PC-9 (cell line): Measurements from ENCODE around the gene WDR5B. TPM values are rescaled to one million over a fixed set of nuclear protein-coding genes. Genes with fewer than 3 reads are reported as not detected.
A peak's percentile ranks its signal among the peaks of the same experiment; 100 is the strongest.

Experiments used
- Bru-seq: library from RNA; stranded (reverse); fragments of 400-500 nt; gene quantifications from one replicate; lab custom pipeline; 2021; lab: Mats Ljungman, UMichigan
- BruChase-seq, 2 experiments: library from RNA; stranded (reverse); fragments of 400-500 nt; gene quantifications; one replicate each; lab custom pipeline; 2021; lab: Mats Ljungman, UMichigan
- BruUV-seq: library from RNA; stranded (reverse); fragments of 400-500 nt; replicated peaks from 2 replicates; lab custom pipeline; 2021; lab: Mats Ljungman, UMichigan
- CTCF ChIA-PET: fragments of 300-600 bp; sonication (Branson Sonifier 250); formaldehyde crosslinking; loops from one replicate; lab custom pipeline; 2022; ENCODE audit warnings: antibody characterized with exemption; lab: Charles Lee
- POLR2A ChIA-PET: fragments of 300-600 bp; sonication (Branson Sonifier 250); formaldehyde crosslinking; loops from one replicate; lab custom pipeline; 2022; ENCODE audit warnings: antibody characterized with exemption; ENCODE audit not compliant: unreplicated experiment; lab: Charles Lee
- DNase-seq, 2 experiments: peaks; one replicate each; pipeline versions ENCODE4 v3.0.0 to v3.0.0-alpha.2; 2015 to 2022; ENCODE audit warnings: mixed read lengths in 1 of 2
- H2AFZ ChIP-seq: fragments of 200-600 bp; sonication (generic); 2 replicates; pipeline ENCODE4 v1.8.1; 2017; ENCODE audit warnings: antibody characterized with exemption
- H3F3A ChIP-seq: fragments of 200-600 bp; sonication (generic); 2 replicates; pipeline ENCODE4 v1.8.1; 2017; ENCODE audit warnings: antibody characterized with exemption, mild to moderate bottlenecking, low read depth; ENCODE audit not compliant: insufficient read depth
- H3K27ac ChIP-seq: fragments of 200-600 bp; sonication (generic); 2 replicates; pipeline ENCODE4 v1.6.1; 2016; ENCODE audit warnings: mixed run types
- H3K27me3 ChIP-seq: fragments of 200-600 bp; sonication (generic); 2 replicates; pipeline ENCODE4 v1.6.1; 2016; ENCODE audit warnings: low read depth, mixed run types; ENCODE audit not compliant: insufficient read depth
- H3K36me3 ChIP-seq: fragments of 200-600 bp; sonication (generic); 2 replicates; pipeline ENCODE4 v1.6.1; 2016; ENCODE audit warnings: low read depth, mixed run types
- H3K4me1 ChIP-seq: fragments of 200-600 bp; sonication (generic); replicated peaks from 2 replicates; pipeline ENCODE4 v1.6.1; 2016; ENCODE audit warnings: mixed run types; ENCODE audit not compliant: insufficient read depth
- H3K4me2 ChIP-seq: fragments of 200-600 bp; sonication (generic); 2 replicates; pipeline ENCODE4 v1.6.1; 2017; ENCODE audit warnings: mixed run types
- H3K4me3 ChIP-seq: fragments of 200-600 bp; sonication (generic); 2 replicates; pipeline ENCODE4 v1.6.1; 2016; ENCODE audit warnings: mixed run types
- H3K79me2 ChIP-seq: fragments of 200-600 bp; sonication (generic); 2 replicates; pipeline ENCODE4 v1.6.1; 2017; ENCODE audit warnings: low read depth, mixed run types
- H3K9me2 ChIP-seq: fragments of 200-600 bp; sonication (generic); 2 replicates; pipeline ENCODE4 v1.8.1; 2017; ENCODE audit warnings: mild to moderate bottlenecking; ENCODE audit not compliant: insufficient read depth
- H3K9me3 ChIP-seq: fragments of 200-600 bp; sonication (generic); 2 replicates; pipeline ENCODE4 v1.8.1; 2016; ENCODE audit warnings: low read depth; ENCODE audit not compliant: insufficient read depth
- H4K20me1 ChIP-seq: fragments of 200-600 bp; sonication (generic); 2 replicates; pipeline ENCODE4 v1.8.1; 2017; ENCODE audit not compliant: insufficient read depth
- EZH2 ChIP-seq: fragments of 200-600 bp; sonication (generic); IDR thresholded peaks from 2 replicates; pipeline ENCODE4 v1.8.0; 2017; ENCODE audit warnings: antibody characterized with exemption, low read depth
- intact Hi-C: fragments of 100-400 bp; cut with micrococcal nuclease; formaldehyde crosslinking; loops from one replicate; pipeline ENCODE4 v1.10.0; 2022; ENCODE audit not compliant: unreplicated experiment
- long read RNA-seq: library from polyadenylated mRNA; stranded (forward); transcript quantifications from one replicate; pipeline ENCODE4 v2.0.0, GENCODE V29; 2022
- total RNA-seq: library from RNA; stranded (reverse); gene quantifications from 2 replicates; pipeline ENCODE4 v1.2.3, GENCODE V29; 2021
- TF ChIP-seq, protein P1 (sequence below): fragments of 200-600 bp; sonication (generic); conservative IDR thresholded peaks from 2 replicates; pipeline ENCODE4 v1.6.1; 2017; ENCODE audit warnings: mixed run types, antibody characterized with exemption, mild to moderate bottlenecking, moderate library complexity

The WDR5B gene
- total RNA-seq (4.5 and 5.8 TPM in 2 replicates), Bru-seq, nascent RNA (percentile 76 among the genes with signal in this experiment), BruChase-seq, experiment 1, labeled RNA remaining after a 2-hour chase (percentile 83 among the genes with signal in this experiment), BruChase-seq, experiment 2, labeled RNA remaining after a 6-hour chase (percentile 57 among the genes with signal in this experiment)
- long read RNA-seq, transcript WDR5B-201 (1 exons, 3,720 nt), result major isoform, 15 of 15 reads
- long read RNA-seq, partial matches to known transcripts, result 0 of 15 reads
- long read RNA-seq, other reads (novel, unspliced or antisense), result 0 of 15 reads

DNA sequence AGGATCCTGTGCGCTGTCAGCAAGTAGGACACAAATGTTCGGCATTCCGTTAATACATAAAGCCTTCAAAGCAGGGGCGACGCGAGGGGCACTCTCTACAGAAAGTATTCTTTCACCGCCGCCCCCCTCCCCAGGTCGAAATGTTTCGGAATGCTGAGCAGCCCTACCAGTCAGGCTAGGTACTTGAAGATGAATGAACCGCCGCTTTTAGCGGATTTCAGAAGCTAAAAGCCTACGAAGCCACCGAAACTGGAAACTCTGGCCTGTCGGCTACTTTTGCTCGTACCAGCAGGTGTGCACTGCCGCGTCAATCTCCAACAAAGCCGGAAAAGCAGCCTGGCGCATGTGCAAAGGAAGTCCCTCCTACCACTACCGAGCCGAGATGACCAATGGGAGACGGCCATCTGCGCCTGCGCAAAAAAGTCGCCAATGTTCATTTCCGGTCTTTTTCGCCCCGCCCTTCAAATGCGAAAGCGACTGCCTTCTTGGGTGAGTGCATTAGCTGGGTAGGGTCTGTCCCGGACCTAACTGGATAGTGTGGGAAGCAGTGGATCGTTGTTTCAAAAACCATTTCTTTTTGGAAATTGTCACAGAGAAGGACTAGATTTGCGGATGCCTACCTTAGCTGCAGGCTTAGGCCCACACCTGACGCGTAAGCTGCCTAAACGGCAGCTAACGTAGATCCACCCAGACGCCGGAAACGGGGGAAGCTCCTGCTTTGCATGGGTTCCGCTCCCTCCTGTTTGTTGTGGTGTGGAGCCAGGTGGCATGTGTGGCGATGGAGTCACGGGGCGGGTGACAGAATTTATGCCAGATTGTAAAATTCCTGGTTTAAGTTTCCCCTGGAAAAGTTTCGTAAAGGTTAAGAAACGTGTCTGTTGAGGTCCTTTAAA, at the start of gene WDR5B:
WDR5B (minus strand) TSS at position 301 of the 893 bp plus-strand sequence. CDS start 534 bp downstream, outside the sequence.
- Histone ChIP-seq H3K36me3 (no peaks in the 10 kb centered on the region), H3K27me3 (no peaks in the 10 kb centered on the region), H3K9me2 (no peaks in the 10 kb centered on the region), H3F3A (peaks cover 26% of the 10 kb centered on the region), H2AFZ (peak within 1 kb of the TSS; percentile 85), H3K9me3 (no peaks in the 10 kb centered on the region), H3K4me2 (peak within 1 kb of the TSS; percentile 96), H3K79me2 (peaks cover 44% of the 10 kb centered on the region), H4K20me1 (no peaks in the 10 kb centered on the region), H3K27ac (peak within 1 kb of the TSS; percentile 76), H3K4me3 (peak within 1 kb of the TSS; percentile 76), H3K4me1 (peaks cover 19% of the 10 kb centered on the region)
- ChIA-PET CTCF (interaction anchor here (0.7 to 1.4 kb wide), 2 partner anchors 30 to 32 kb away, joined by 4 to 10 read pairs; partner anchors contain the start of gene FAM162A), POLR2A (interaction anchor here (0.5 to 1.2 kb wide), 14 partner anchors 10 to 931 kb away, joined by 3 to 12 read pairs (median 6); partner anchors contain the start of gene FAM162A)
- peak; percentile 92 to 99 for DNase-seq
- intact Hi-C loops, result loop anchor here (1.0 kb wide), 2 partner anchors 32 to 98 kb away; partner anchors contain the start of genes FAM162A and KPNA1
- BruUV-seq, result TSS peak; percentile 86
- TF ChIP-seq, protein P1, sequence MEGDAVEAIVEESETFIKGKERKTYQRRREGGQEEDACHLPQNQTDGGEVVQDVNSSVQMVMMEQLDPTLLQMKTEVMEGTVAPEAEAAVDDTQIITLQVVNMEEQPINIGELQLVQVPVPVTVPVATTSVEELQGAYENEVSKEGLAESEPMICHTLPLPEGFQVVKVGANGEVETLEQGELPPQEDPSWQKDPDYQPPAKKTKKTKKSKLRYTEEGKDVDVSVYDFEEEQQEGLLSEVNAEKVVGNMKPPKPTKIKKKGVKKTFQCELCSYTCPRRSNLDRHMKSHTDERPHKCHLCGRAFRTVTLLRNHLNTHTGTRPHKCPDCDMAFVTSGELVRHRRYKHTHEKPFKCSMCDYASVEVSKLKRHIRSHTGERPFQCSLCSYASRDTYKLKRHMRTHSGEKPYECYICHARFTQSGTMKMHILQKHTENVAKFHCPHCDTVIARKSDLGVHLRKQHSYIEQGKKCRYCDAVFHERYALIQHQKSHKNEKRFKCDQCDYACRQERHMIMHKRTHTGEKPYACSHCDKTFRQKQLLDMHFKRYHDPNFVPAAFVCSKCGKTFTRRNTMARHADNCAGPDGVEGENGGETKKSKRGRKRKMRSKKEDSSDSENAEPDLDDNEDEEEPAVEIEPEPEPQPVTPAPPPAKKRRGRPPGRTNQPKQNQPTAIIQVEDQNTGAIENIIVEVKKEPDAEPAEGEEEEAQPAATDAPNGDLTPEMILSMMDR, result peak; percentile 23; the same call in 1 of the 2 replicates
- TF ChIP-seq EZH2, result no peak

DNA sequence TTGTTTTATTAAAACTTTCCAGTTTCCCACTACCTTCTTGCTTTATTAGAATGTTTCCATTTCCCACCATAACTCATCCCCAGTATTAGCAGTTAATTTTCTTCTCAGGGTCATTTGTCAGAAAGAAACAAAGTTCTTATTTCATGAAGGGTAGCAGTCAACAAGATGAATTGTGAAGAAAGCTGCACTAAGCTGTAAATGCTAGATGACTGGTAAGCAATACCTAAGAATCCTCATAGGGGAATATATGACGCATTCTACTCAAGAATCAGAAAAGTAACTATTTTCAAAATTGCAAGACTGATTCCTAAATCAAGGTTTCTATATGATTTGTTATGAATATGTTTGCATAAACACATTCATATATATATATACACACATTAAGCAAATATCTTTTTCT, 48.8 kb upstream of the WDR5B start:
- CTCF ChIA-PET, result interaction anchor here (0.6 kb wide), 1 partner anchor 28 kb away, joined by 4 read pairs; no protein-coding TSS in a partner anchor

More for the DNA sequence above, 48.8 kb upstream of the WDR5B start:
- Histone ChIP-seq H3K79me2 (peaks cover 30% of the 10 kb centered on the region), H3K27me3 (no peaks in the 10 kb centered on the region), H4K20me1 (peaks cover 12% of the 10 kb centered on the region; the same call in 1 of the 2 replicates), H3K36me3 (peaks cover 19% of the 10 kb centered on the region), H3K4me3 (no peak overlapping the region), H3K9me3 (no peaks in the 10 kb centered on the region), H3K4me2 (no peak overlapping the region), H2AFZ (no peak overlapping the region), H3F3A (peaks cover 19% of the 10 kb centered on the region; the same call in 1 of the 2 replicates), H3K4me1 (no peaks in the 10 kb centered on the region), H3K27ac (no peak overlapping the region), H3K9me2 (no peaks in the 10 kb centered on the region)
- POLR2A ChIA-PET, result interaction anchor here (0.6 kb wide), 1 partner anchor 780 kb away, joined by 4 read pairs; no protein-coding TSS in a partner anchor
- no peak for DNase-seq
- no TSS peak for BruUV-seq
- TF ChIP-seq, protein P1, result no peak
- no peak for TF ChIP-seq EZH2
- intact Hi-C loops, result no loop called here
